GM19395 (cell line): ENCODE measurements around the gene HIPK3.
"Not testable (repeated sequence)": the region's sequence is repeated elsewhere in the genome, so short reads cannot be mapped to it uniquely, and the experiment has no call there.

ENCODE experiments used
- ATAC-seq: cut with Tn5 transposase; IDR thresholded peaks from one replicate; pipeline ENCODE4 v1.9.1; 2021; ENCODE audit warnings: mild to moderate bottlenecking, moderate library complexity; ENCODE audit not compliant: unreplicated experiment

Gene HIPK3

GRCh38 chr11:33258631-33259205 lies 1.5 kb downstream of the HIPK3 start:
- ATAC-seq, result no peak

DNA sequence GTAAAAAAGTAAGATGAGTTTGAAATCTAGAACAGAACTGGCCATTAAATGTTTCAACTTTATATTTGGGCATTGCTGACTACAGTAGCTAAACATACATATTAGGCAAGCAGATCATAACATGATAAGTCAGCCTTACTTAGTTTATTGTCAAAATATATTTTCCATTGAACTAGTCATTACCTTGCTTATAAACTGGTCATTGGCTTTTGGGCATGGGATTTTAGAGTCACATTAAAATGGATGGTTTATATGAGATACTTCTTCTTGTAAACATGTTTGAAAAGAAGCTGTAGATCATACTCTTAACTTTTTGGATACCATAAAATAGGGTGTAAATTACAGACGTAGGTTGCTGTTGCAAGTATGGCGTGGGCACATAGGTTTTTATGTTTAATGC lies 2.7 kb downstream of the HIPK3 start:
- no peak for ATAC-seq

GRCh38 chr11:33261350-33261749 lies 4.2 kb downstream of the HIPK3 start:
- not testable (repeated sequence) for ATAC-seq

GRCh38 chr11:33262011-33262645 lies 4.9 kb downstream of the HIPK3 start:
- no peak for ATAC-seq

DNA sequence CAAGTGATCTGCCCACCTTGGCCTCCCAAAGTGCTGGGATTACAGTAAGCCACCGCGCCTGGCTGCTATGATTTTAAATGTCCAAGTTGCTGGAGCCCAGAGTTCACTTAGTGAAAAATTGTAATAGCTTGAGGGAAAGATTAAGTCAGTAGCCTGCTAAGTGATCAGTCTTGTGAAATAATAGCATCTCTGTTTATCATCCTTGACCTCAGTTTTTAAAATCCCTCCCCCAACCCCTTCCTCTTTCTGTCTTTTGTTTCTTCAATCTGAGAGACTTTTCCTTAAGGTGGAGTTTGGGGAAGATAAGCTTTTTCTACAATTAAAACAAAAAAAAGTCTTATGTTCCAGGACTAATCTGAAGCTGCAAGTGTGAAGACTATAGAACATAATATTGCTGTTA lies 6.4 kb downstream of the HIPK3 start:
- ATAC-seq, result no peak

DNA sequence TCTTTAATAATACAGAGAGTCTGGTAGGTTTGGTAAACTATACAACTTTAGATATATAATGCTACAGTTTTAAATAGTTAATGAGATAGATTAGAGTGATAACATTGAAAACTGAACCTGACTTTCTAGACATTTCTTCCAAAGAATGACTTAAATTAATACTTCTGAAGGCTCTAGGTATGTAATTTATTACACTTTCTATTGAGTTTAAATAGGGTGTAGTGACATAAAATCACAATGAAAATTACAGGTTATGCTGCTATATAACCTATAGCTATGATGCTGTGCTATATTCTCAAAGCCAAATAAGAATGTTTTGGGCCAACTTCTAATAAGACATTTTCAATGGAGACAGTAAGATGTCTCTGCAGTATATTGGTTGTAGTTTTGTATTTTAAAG lies 7.7 kb downstream of the HIPK3 start:
- ATAC-seq, result no peak

- ATAC-seq, result no peak
Observed at GRCh38 chr11:33266393-33267215, 9.4 kb downstream of the HIPK3 start.

DNA sequence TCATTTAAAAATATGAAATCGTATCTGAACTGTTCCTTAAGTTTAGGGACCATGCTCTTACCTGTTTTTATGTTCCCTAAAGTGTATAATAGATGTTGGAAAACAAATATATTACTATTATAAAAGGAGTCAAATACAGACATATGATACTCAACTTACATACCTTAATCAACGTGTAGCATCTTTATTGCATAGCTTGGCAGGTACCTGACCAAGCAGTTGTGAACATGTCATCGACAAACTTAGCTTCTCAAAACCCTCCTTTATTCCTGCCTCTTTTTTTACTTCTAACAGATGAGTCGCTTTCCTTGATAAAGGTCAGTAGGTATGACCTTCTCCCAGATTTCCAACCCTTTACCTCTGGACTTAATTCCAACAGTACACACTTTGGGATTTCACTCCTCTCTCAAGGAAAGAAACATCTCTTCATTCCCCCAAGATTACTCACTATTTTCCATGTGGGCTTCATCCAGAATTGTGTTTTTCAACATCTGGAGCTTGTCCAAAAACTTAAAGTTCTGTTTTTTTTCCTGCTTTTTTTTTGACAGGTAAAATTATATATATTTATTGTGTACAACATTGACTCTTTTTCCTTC lies 11.9 kb downstream of the HIPK3 start:
- ATAC-seq, result no peak

DNA sequence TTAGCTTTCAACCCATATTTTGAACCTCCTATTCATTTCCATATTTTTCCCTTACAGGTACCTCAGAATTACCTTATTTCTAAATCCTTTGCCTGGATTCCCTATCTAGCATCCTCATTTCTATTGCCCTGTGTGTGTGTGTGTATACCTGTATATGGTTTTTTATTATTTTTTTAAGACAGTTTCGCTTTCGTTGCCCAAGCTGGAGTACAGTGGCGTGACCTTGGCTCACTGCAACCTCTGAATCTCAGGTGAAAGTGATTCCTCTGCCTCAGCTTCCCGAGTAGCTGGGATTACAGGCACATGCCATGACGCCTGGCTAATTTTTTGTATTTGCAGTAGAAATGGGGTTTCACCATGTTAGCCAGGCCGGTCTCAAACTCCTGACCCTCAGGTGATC lies 12.6 kb downstream of the HIPK3 start:
- ATAC-seq, result no peak

DNA sequence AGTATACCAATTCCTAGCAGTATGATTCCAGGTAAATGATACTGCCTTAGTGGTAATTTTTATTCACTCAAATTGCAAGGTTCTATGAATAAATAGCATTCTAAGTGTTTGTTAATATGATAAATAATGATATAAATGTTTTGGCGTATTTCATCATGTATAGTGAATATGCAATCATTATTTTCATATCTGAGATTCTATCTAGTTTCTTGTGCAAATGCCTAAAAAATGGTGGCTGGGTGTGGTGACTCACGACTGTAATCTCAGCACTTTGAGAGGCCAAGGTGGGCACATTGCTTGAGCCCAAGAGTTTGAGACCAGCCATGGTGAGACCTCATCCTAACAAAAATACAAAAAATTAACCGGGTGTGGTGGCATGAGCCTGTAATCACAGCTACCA lies 13.9 kb downstream of the HIPK3 start:
- no peak for ATAC-seq

DNA sequence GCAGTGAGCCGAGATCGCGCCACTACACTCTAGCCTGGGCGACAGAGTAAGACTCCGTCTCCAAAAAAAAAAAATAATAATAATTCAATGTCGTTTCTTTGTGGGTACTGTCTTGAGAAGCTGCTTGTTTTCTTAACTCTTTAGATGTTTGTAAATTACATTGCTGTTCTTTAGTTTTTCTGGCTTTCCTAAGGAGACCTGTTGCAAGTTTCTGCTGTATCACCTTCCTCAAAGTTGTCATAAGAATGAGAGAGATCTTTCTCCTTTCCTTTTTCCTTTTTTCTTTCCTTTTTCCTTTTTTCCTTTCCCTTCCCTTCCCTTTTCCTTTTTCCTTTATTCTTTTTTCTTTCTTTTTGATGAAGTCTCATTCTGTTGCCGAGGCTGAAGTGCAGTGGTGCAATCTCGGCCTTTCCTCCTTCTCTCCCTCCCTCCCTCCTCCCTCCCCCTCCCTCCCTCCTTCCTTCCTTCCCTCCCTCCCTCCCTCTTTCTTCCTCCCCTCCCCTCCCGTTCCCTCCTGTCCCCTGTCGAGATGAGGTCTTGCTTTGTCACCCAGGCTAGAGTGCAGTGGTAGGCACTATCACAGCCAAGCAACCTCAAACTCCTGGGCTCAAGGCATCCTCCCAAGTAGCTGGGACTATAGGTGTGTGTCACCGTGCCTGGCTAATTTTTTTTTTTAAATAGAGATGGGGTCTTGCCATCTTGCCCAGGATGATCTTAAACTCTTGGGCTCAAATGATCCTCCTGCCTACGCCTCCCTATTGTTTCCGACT lies 15.3 kb downstream of the HIPK3 start:
- ATAC-seq, result no peak

GRCh38 chr11:33273656-33274055 lies 16.5 kb downstream of the HIPK3 start:
- no peak for ATAC-seq

- no peak for ATAC-seq
Observed at GRCh38 chr11:33280411-33280810, 23.2 kb downstream of the HIPK3 start.

DNA sequence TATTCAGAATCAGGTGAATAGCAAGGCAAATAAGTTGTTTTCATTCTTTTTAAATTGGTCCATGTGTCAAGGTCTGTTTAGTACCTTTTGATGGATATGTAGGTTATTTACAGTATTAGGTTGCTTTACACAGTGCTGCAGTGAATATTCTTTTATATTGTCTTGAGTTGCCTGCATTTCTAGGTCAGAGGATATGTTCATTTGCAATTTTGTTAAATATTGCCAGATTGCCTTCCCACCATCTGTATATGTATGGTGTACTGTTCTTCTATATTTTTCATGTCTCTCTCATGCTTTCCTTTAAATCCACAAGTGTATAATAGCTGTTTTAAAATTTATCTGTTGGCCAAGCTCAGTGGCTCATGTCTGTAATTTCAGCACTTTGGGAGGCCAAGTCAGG lies 24.6 kb downstream of the HIPK3 start:
- ATAC-seq, result no peak

GRCh38 chr11:33284818-33285217 lies 27.6 kb downstream of the HIPK3 start:
- no peak for ATAC-seq

DNA sequence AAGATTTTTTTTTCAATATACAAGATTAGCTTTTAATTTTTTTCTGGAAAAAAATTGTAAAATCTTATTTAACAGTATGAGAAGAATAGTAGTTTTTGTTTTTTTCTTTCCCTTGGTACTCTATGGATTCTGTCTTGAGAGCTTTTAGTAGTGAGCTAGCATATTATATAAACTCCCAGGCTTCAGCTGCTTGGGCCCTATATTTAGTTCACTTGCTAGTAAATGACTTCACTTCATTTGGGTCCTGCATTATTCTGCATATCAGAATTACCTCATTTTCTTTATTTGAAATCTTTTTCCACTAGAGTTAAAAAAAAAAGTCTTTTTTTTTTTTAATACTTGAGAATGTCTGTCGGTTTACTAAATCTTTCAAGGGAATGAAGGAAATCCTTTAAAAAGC lies 33.1 kb downstream of the HIPK3 start:
- no peak for ATAC-seq

DNA sequence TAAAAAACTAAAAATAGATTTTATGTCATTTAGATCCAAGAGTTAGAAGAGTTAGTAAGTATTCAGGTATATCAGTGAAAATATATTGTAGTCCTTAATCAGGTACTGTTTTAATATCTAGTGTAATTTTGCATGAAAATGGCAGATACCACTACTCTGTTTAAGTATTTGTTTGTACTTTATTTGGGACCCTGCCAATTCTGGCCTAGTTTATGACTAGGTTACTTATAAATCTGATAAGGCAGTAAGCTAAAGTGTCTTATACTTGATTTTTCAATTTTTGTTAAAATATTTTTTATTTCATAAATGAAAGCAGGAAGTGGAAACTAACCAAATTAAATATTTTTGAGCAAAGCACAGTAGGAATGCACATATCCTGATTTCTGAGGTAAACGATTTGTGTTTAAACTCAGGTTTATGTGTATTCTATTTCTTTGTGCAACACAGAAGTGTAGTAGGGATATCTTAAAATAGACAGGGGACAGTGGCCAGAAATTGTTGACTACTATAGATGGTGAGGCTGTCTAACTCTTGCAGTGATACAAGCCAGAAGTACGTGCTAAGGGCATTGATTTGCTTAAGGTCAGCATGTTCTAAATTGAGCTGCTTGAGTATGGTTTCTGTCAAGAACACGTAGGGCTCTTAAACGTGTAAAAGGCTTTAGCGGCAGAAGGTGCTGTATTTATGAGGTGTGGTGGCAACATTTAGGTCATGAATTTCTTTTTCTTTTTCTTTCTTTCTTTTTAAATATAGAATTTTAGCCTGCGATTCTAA lies 34.0 kb downstream of the HIPK3 start:
- peak; percentile 74 for ATAC-seq

DNA sequence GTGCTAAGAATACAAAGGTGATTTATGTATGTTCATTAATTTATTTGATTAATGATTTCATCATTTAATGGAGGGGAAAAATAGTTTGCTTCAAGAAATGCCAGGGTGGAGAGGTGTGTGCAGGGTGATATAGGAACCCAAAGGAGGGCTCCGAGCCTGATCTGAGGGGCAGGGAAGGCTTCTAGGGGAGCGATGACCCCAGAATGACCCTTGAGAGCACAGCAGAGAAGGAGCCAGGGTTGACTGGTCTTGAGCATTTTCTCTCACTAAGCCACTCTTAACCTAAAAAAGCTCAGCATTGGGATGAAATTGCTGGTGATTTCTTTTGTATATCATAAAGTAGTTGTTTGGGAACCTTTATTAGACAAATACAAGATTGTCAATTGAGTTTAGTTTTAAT lies 35.1 kb downstream of the HIPK3 start:
- ATAC-seq, result no peak

DNA sequence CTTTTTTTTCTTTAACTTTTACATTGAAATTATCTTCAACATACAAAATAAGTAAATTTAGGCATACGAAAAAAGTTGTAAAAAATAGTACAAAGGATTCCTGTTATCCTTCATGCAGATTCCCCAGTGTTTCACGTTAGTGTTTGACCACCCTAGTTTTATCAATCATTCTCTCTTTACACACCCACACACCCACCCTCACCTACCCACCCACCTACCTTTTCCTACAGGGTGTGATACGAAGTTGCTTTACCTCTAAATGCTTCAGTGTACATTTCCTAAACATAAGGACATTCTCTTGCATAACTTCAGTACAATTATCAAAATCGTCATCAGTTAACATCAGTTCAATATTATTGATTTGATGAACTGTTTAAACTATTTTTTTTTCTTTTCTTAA lies 37.0 kb downstream of the HIPK3 start:
- ATAC-seq, result no peak

DNA sequence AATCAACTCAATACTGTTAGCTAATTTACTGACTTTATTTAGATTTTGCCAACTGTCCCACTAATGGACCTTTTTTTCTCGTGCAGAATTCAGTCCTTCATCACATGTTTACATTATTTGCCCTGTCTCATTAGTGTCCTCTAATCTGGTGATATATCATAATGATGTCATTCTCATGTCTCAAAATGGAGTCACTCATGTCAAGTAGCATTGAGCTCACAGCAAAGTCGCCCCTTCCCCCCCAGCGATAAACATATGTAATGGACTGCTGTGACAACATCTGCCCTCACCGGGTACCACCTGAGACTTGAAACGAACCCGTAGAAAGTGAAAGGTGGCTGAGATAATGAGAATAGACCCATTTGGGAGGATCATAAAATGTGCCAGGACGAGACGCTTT lies 37.6 kb downstream of the HIPK3 start:
- no peak for ATAC-seq
